ENCODE data around the gene TMEM89. TPM values are rescaled to one million over a fixed set of nuclear protein-coding genes. Genes with fewer than 3 reads are reported as not detected.

TMEM89 gene
- total and polyA plus RNA-seq, 9 donors = not detected

GRCh38 chr3:48587686-48588085 lies 33.9 kb downstream of the TMEM89 start:
- intact Hi-C loops (cut with DNase I) = no loop called here
- no peak overlapping the region for H3K4me3 ChIP-seq
- no peaks in the 10 kb centered on the region for H3K9me3 ChIP-seq
- no peaks in the 10 kb centered on the region for H3K27me3 ChIP-seq
- 84 to 89% (median 86%) methylated on average over 11 of the region's 11 CpGs for WGBS, 3 donors
- no peaks in the 10 kb centered on the region for H3K4me1 ChIP-seq (ENCODE audit: insufficient read depth)
- H3K27ac ChIP-seq = no peak overlapping the region
- TF ChIP-seq POLR2A (IDR thresholded peaks at IDR 0.05) (no peak), EP300 (IDR thresholded peaks at IDR 0.05) (no peak), CTCF (IDR thresholded peaks at IDR 0.05) (no peak)
- no peak for DNase-seq
- H3K36me3 ChIP-seq = no peaks in the 10 kb centered on the region

GRCh38 chr3:48585411-48585810 lies 36.2 kb downstream of the TMEM89 start:
- Histone ChIP-seq H3K9me3 (no peaks in the 10 kb centered on the region), H3K4me1 (ENCODE audit: insufficient read depth) (no peaks in the 10 kb centered on the region), H3K4me3 (no peak overlapping the region), H3K36me3 (no peaks in the 10 kb centered on the region), H3K27ac (no peak overlapping the region), H3K27me3 (no peaks in the 10 kb centered on the region)
- no peak for DNase-seq
- 84 to 86% (median 84%) methylated on average over 8 of the region's 8 CpGs for WGBS, 3 donors
- intact Hi-C loops (cut with DNase I) = no loop called here
- TF ChIP-seq CTCF (IDR thresholded peaks at IDR 0.05) (no peak), POLR2A (IDR thresholded peaks at IDR 0.05) (no peak)

GRCh38 chr3:48584836-48585235 lies 36.7 kb downstream of the TMEM89 start:
- no peak for DNase-seq
- intact Hi-C loops (cut with DNase I) = no loop called here
- TF ChIP-seq EP300 (IDR thresholded peaks at IDR 0.05) (no peak), CTCF (IDR thresholded peaks at IDR 0.05) (no peak), POLR2A (IDR thresholded peaks at IDR 0.05) (no peak)
- H3K27me3 ChIP-seq = no peaks in the 10 kb centered on the region
- H3K9me3 ChIP-seq = no peaks in the 10 kb centered on the region
- WGBS, 3 donors = 88 to 89% (median 89%) methylated on average over 6 to 9 of the region's 9 CpGs
- H3K4me3 ChIP-seq = no peak overlapping the region
- no peak overlapping the region for H3K27ac ChIP-seq
- no peaks in the 10 kb centered on the region for H3K36me3 ChIP-seq
- H3K4me1 ChIP-seq (ENCODE audit: insufficient read depth) = no peaks in the 10 kb centered on the region

- WGBS, 3 donors = 93 to 95% (median 94%) methylated on average over 14 of the region's 14 CpGs
Observed at GRCh38 chr3:48581621-48582481, 39.7 kb downstream of the TMEM89 start.

More at GRCh38 chr3:48581621-48582481, 39.7 kb downstream of the TMEM89 start:
- Histone ChIP-seq H3K36me3 (no peaks in the 10 kb centered on the region), H3K4me1 (ENCODE audit: insufficient read depth) (no peaks in the 10 kb centered on the region), H3K27ac (no peak overlapping the region), H3K27me3 (no peaks in the 10 kb centered on the region), H3K4me3 (no peak overlapping the region), H3K9me3 (no peaks in the 10 kb centered on the region)
- intact Hi-C loops (cut with DNase I) = no loop called here
- no peak for DNase-seq
- no peak for TF ChIP-seq EP300 (IDR thresholded peaks at IDR 0.05)
- TF ChIP-seq POLR2A (IDR thresholded peaks at IDR 0.05) = no peak
- no peak for TF ChIP-seq CTCF (IDR thresholded peaks at IDR 0.05)
